GM03348 (cell line): ENCODE measurements around the gene TTLL11.

ENCODE experiments used
- DNase-seq: peaks from one replicate; pipeline ENCODE4 v3.0.0; 2012; ENCODE audit warnings: low spot score

Gene TTLL11

GRCh38 chr9:121972501-121972981 is 120.6 kb downstream of the TTLL11 start:
- DNase-seq = peak; percentile 57

GRCh38 chr9:121968056-121968455 is 125.1 kb downstream of the TTLL11 start:
- DNase-seq = no peak

- no peak for DNase-seq
Measured at GRCh38 chr9:121966706-121967105, 126.4 kb downstream of the TTLL11 start.

GRCh38 chr9:121963528-121963995 is 129.5 kb downstream of the TTLL11 start:
- peak; percentile 27 for DNase-seq

- no peak for DNase-seq
Measured at GRCh38 chr9:121962421-121962820, 130.7 kb downstream of the TTLL11 start.

- DNase-seq = no peak
Measured at GRCh38 chr9:121960665-121961064, 132.4 kb downstream of the TTLL11 start.

- no peak for DNase-seq
Measured at GRCh38 chr9:121958530-121958929, 134.6 kb downstream of the TTLL11 start.

GRCh38 chr9:121956808-121957207 is 136.3 kb downstream of the TTLL11 start:
- no peak for DNase-seq

GRCh38 chr9:121955649-121956048 is 137.5 kb downstream of the TTLL11 start:
- no peak for DNase-seq

- DNase-seq = peak; percentile 38
Measured at GRCh38 chr9:121954477-121955140, 138.5 kb downstream of the TTLL11 start.

GRCh38 chr9:121952611-121953010 is 140.5 kb downstream of the TTLL11 start:
- DNase-seq = no peak

- no peak for DNase-seq
Measured at GRCh38 chr9:121950866-121951265, 142.2 kb downstream of the TTLL11 start.

GRCh38 chr9:121950441-121950840 is 142.7 kb downstream of the TTLL11 start:
- no peak for DNase-seq

- DNase-seq = no peak
Measured at GRCh38 chr9:121949766-121950165, 143.3 kb downstream of the TTLL11 start.

- no peak for DNase-seq
Measured at GRCh38 chr9:121949364-121949763, 143.7 kb downstream of the TTLL11 start.

GRCh38 chr9:121947775-121948174 is 145.3 kb downstream of the TTLL11 start:
- DNase-seq = no peak

GRCh38 chr9:121946465-121946864 is 146.6 kb downstream of the TTLL11 start:
- no peak for DNase-seq

GRCh38 chr9:121945849-121946248 is 147.3 kb downstream of the TTLL11 start:
- DNase-seq = peak; percentile 52

GRCh38 chr9:121945281-121945680 is 147.8 kb downstream of the TTLL11 start:
- no peak for DNase-seq

GRCh38 chr9:121944711-121945191 is 148.4 kb downstream of the TTLL11 start:
- peak; percentile 68 for DNase-seq

GRCh38 chr9:121943463-121943862 is 149.6 kb downstream of the TTLL11 start:
- DNase-seq = no peak

GRCh38 chr9:121942866-121943382 is 150.2 kb downstream of the TTLL11 start:
- DNase-seq = no peak

- DNase-seq = no peak
Measured at GRCh38 chr9:121942313-121942712, 150.8 kb downstream of the TTLL11 start.

- DNase-seq = no peak
Measured at GRCh38 chr9:121939643-121940042, 153.5 kb downstream of the TTLL11 start.
